Neutrophil (primary cell): ENCODE measurements around the gene IQSEC1.
A peak's percentile ranks its signal among the peaks of the same experiment; 100 is the strongest.

Experiments
- H3K27ac ChIP-seq: fragments of 200-600 bp; sonication (generic); 2 replicates; pipeline ENCODE4 v1.5.1; 2016; ENCODE audit warnings: mild to moderate bottlenecking, moderate library complexity
- H3K27me3 ChIP-seq: fragments of 200-600 bp; sonication (generic); 2 replicates; pipeline ENCODE4 v1.6.0; 2016; ENCODE audit warnings: mild to moderate bottlenecking
- H3K36me3 ChIP-seq: fragments of 200-600 bp; sonication (generic); 2 replicates; pipeline ENCODE4 v1.5.1; 2017
- H3K4me1 ChIP-seq, 2 experiments: fragments of 200-600 bp in 1 of 2; sonication (generic) in 1 of 2; 1 replicate in 1 of 2; 2 replicates in 1 of 2; pipeline versions ENCODE4 v1.5.1 to v1.6.1; 2013 to 2016; ENCODE audit warnings: low read depth in 1 of 2, low read length in 1 of 2, mild to moderate bottlenecking in 1 of 2, moderate library complexity in 1 of 2; ENCODE audit not compliant: control insufficient read depth in 1 of 2, insufficient read depth in 1 of 2
- H3K4me3 ChIP-seq, 2 experiments: fragments of 200-600 bp in 1 of 2; sonication (generic) in 1 of 2; 1 replicate in 1 of 2; 2 replicates in 1 of 2; pipeline ENCODE4 v1.5.1; 2013 to 2016; ENCODE audit warnings: low read depth in 1 of 2, low read length in 1 of 2, mild to moderate bottlenecking in 1 of 2, moderate library complexity in 1 of 2
- H3K9me3 ChIP-seq: fragments of 200-600 bp; sonication (generic); 2 replicates; pipeline ENCODE4 v1.5.1; 2016
- CTCF ChIP-seq: fragments of 200-600 bp; sonication (generic); IDR thresholded peaks from 2 replicates; pipeline ENCODE4 v1.5.1; 2016; ENCODE audit warnings: antibody characterized with exemption

IQSEC1 gene

GRCh38 chr3:13047296-13048165 is 25.7 kb downstream of the IQSEC1 start:
- Histone ChIP-seq H3K27me3 (no peaks in the 10 kb centered on the region), H3K4me1 (peaks cover 20 to 26% of the 10 kb centered on the region in 2 experiments)
- TF ChIP-seq CTCF: no peak

DNA sequence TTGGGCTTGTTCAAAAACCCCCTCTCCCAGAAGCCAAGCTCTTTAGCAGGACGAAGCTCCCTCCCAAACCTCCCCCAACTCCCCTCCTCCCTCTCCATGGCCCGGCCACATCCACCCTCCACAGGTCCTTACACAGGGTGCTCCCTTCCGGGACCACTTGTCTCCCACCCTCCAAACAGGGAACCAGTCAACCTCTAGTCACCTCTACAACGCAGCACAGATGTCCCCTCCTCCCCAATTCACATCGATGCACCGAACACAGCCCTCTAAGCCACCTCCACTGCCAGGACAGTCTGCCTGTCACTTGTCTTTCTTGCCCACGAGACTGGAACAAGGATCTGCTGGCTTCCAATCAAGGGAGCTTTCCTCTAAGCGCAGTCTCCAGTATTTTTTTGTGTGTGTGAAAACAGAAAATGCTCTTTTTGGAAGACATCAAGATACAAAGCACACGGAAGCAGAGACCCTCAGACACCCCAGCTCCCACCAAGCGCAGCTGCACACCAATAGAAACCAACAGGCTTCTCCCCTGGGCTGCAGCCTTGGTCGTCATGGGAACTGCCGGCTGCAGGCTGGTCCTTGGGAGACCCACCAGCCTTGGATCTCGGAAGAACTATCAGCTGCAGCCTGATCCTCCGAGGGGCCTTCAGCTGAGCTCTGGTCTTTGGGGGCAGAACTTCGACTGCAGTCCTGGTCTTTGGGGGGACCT is 26.5 kb downstream of the IQSEC1 start:
- Histone ChIP-seq H3K4me3 (peak overlapping the region in 1 of 2 experiments; percentile 20), H3K9me3 (no peaks in the 10 kb centered on the region), H3K36me3 (no peaks in the 10 kb centered on the region), H3K4me1 (peaks cover 20 to 26% of the 10 kb centered on the region in 2 experiments), H3K27ac (peak overlapping the region; percentile 79), H3K27me3 (no peaks in the 10 kb centered on the region)
- TF ChIP-seq CTCF: no peak

More at GRCh38 chr3:13047296-13048165, 25.7 kb downstream of the IQSEC1 start:
- H3K27ac ChIP-seq: peak overlapping the region; percentile 79
- no peaks in the 10 kb centered on the region for H3K36me3 ChIP-seq
- H3K4me3 ChIP-seq: no peak overlapping the region
- H3K9me3 ChIP-seq: no peaks in the 10 kb centered on the region

DNA sequence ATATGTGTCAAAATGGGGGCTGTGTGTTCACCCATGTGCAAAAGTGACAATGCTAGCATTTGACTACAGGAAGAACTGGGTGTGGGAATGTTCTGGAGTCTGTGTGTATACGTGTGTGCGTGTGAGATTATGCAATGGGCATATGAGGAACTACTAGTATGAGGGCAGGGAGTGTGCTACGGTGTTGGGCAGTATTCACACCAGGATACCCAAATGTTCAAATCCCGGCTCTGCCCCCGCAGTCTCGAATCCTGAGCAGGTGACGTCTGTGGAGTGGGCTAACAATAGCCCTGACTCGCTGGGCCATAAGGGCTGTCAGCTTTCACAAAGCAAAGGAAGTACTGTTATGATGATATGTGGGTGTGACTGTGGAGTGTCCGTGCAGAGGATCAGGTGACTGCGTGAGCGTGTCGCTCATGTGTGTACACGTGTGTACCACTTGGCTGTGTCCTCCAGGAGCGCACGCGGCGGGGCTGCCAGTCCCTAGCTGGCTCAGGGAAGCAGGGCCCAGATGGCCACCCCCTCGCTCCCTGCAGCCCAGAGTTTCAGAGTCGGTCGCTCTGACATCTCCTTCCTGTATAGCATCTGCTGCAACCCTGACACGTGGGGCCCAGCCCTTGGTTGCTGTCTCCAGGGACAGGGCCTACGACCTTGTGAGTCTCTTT is 27.2 kb downstream of the IQSEC1 start:
- Histone ChIP-seq H3K27ac (peak overlapping the region; percentile 79), H3K4me1 (peaks cover 20 to 26% of the 10 kb centered on the region in 2 experiments), H3K27me3 (peaks cover 7% of the 10 kb centered on the region), H3K9me3 (no peaks in the 10 kb centered on the region), H3K36me3 (no peaks in the 10 kb centered on the region), H3K4me3 (peak overlapping the region; percentile 6 to 20)
- TF ChIP-seq CTCF: no peak

- H3K27ac ChIP-seq: peak overlapping the region; percentile 79
- H3K4me1 ChIP-seq: peaks cover 20 to 26% of the 10 kb centered on the region in 2 experiments
- H3K4me3 ChIP-seq: peak overlapping the region in 1 of 2 experiments; percentile 20
- H3K36me3 ChIP-seq: no peaks in the 10 kb centered on the region
- H3K9me3 ChIP-seq: no peaks in the 10 kb centered on the region
- H3K27me3 ChIP-seq: peaks cover 13% of the 10 kb centered on the region
- TF ChIP-seq CTCF: no peak
Measured at GRCh38 chr3:13045241-13045903, 27.9 kb downstream of the IQSEC1 start.
